Heart left ventricle (tissue), 13 donors: ENCODE measurements around the gene CIAPIN1.

Experiments
- CTCF ChIP-seq, 12 donors: fragments of 200-600 bp; sonication (generic) in 4 of 12; IDR thresholded peaks; one replicate each; pipeline versions ENCODE4 v1.5.0 to v1.8.0; 2018 to 2022; ENCODE audit warnings: antibody characterized with exemption in 12 of 12, mild to moderate bottlenecking in 5 of 12
- POLR2A ChIP-seq, 2 donors: fragments of 450-650 bp; IDR thresholded peaks; one replicate each; pipeline ENCODE4 v1.6.1; 2017; ENCODE audit warnings: antibody characterized with exemption in 2 of 2, mild to moderate bottlenecking in 2 of 2, moderate library complexity in 2 of 2
- donor health status: ischemic (EF 13 %, LVEDD 7.1; RV severe dilation, severe dysfunction).
- donor health status: DM: no; HTN: yes; CAD: no.
- donor health status: DM: no; HTN: no; CAD: no.
- donor health status: ischemic (EF 25% LVEDD 6.9; RV normal size, moderate dysfunction).
- donor health status: ischemic (EF 25% LVEDD 5.7; RV mildly dilated, moderate dysfunction).
- donor health status: ischemic (EF 35%, LVEDD 5.7; RV mildly dilated, moderate dysfunction).
- donor health status: nonischemic (EF 11% LVEDD 7.7; RV severe dilation, severe dysfunction).
- donor health status: DM: yes; HTN: yes; CAD: no.
- donor health status: PGD.
- donor health status: ischemic (EF 29% LVEDD 5.4; RV normal size, mild dysfunction).
- donor health status: nonischemic (EF 23%, LVEDD 6.1; RV moderate dilation, normal function).

GRCh38 chr16:57413733-57414132 is 33.5 kb downstream of the CIAPIN1 start:
- no peak for TF ChIP-seq CTCF (IDR thresholded peaks at IDR 0.05)
- TF ChIP-seq POLR2A (IDR thresholded peaks at IDR 0.05): no peak
